H1 (cell line): ENCODE results near the gene CUEDC2. TPM values are rescaled to one million over a fixed set of nuclear protein-coding genes. Genes with fewer than 3 reads are reported as not detected.

Experiments used
- CTCF ChIA-PET: fragments of 300-600 bp; sonication (Branson Sonifier 250); formaldehyde crosslinking; loops from one replicate; lab custom pipeline; 2021; ENCODE audit not compliant: partially characterized antibody; lab: Charles Lee
- POLR2A ChIA-PET: fragments of 300-600 bp; sonication (Branson Sonifier 250); formaldehyde crosslinking; loops from one replicate; lab custom pipeline; 2021; ENCODE audit warnings: inconsistent platforms; ENCODE audit not compliant: partially characterized antibody; lab: Charles Lee
- DNase-seq, 2 experiments: peaks; one replicate each; pipeline versions ENCODE4 v3.0.0 to v3.0.0-alpha.2; 2010 to 2022; ENCODE audit warnings: low spot score in 2 of 2, low read depth in 1 of 2, mixed read lengths in 1 of 2
- FAIRE-seq: peaks from 2 replicates; lab custom pipeline; 2011; peaks lifted over from hg19 to GRCh38; lab: Jason Lieb, UNC
- H2AFZ ChIP-seq: 2 replicates; pipeline ENCODE4 v1.8.1; 2012; ENCODE audit warnings: low read length, inconsistent platforms
- H2AK5ac ChIP-seq: 2 replicates; pipeline ENCODE4 v1.6.1; 2013; ENCODE audit warnings: low read depth, low read length
- H2BK120ac ChIP-seq: replicated peaks from 2 replicates; pipeline ENCODE3; 2013; ENCODE audit warnings: low read depth, low read length, inconsistent platforms
- H2BK12ac ChIP-seq: 2 replicates; pipeline ENCODE4 v1.6.1; 2013; ENCODE audit warnings: low read depth, low read length
- H2BK15ac ChIP-seq: 2 replicates; pipeline ENCODE4 v1.6.1; 2013; ENCODE audit warnings: low read length
- H2BK20ac ChIP-seq: 2 replicates; pipeline ENCODE4 v1.6.1; 2013; ENCODE audit warnings: low read length
- H2BK5ac ChIP-seq: 2 replicates; pipeline ENCODE4 v1.6.1; 2013; ENCODE audit warnings: low read depth, low read length
- H3K14ac ChIP-seq: 2 replicates; pipeline ENCODE4 v1.6.1; 2013; ENCODE audit warnings: inconsistent platforms; ENCODE audit not compliant: insufficient read length
- H3K18ac ChIP-seq: 2 replicates; pipeline ENCODE4 v1.6.1; 2013; ENCODE audit warnings: low read length; ENCODE audit errors: extremely low read depth
- H3K23ac ChIP-seq: 2 replicates; pipeline ENCODE4 v1.6.1; 2013; ENCODE audit warnings: inconsistent platforms; ENCODE audit not compliant: insufficient read length
- H3K23me2 ChIP-seq: 2 replicates; pipeline ENCODE4 v1.6.1; 2013; ENCODE audit warnings: low read depth, low read length
- H3K27ac ChIP-seq: 2 replicates; pipeline ENCODE4 v1.6.1; 2011; ENCODE audit warnings: low read depth, low read length, inconsistent platforms
- H3K27me3 ChIP-seq, 4 experiments: replicated peaks in 1 of 4; 1 replicate in 1 of 4; 2 replicates in 3 of 4; pipeline versions ENCODE4 v1.6.1 to v1.8.1; 2011 to 2013; ENCODE audit warnings: low read length in 3 of 4, mild to moderate bottlenecking in 3 of 4, inconsistent platforms in 2 of 4, mixed read lengths in 2 of 4, moderate library complexity in 1 of 4; ENCODE audit not compliant: control insufficient read depth in 3 of 4, insufficient read depth in 3 of 4; ENCODE audit errors: extremely low read depth in 1 of 4
- H3K36me3 ChIP-seq, 4 experiments: 2 replicates each; pipeline versions ENCODE4 v1.6.1 to v1.8.1; 2011 to 2013; ENCODE audit warnings: mild to moderate bottlenecking in 4 of 4, low read length in 3 of 4, moderate library complexity in 2 of 4, control low read depth in 1 of 4, inconsistent platforms in 1 of 4; ENCODE audit not compliant: insufficient read depth in 4 of 4, control insufficient read depth in 2 of 4
- H3K4ac ChIP-seq: replicated peaks from 2 replicates; pipeline ENCODE3; 2013; ENCODE audit warnings: low read length, low read depth, mixed read lengths, inconsistent platforms; ENCODE audit not compliant: insufficient read length
- H3K4me1 ChIP-seq, 4 experiments: replicated peaks in 1 of 4; 1 replicate in 1 of 4; 2 replicates in 3 of 4; pipeline versions ENCODE4 v1.6.1 to v1.8.1; 2011 to 2013; ENCODE audit warnings: low read length in 3 of 4, inconsistent platforms in 2 of 4, mixed read lengths in 1 of 4; ENCODE audit not compliant: insufficient read depth in 4 of 4, control insufficient read depth in 3 of 4
- H3K4me2 ChIP-seq, 2 experiments: 2 replicates each; pipeline versions ENCODE4 v1.6.1 to v1.8.1; 2011 to 2013; ENCODE audit warnings: low read depth in 2 of 2, low read length in 2 of 2, control low read depth in 1 of 2, inconsistent platforms in 1 of 2, mild to moderate bottlenecking in 1 of 2; ENCODE audit not compliant: insufficient read depth in 1 of 2
- H3K4me3 ChIP-seq, 4 experiments: fragments of 200-600, 300-600 bp in 1 of 4; sonication (generic), shearing (Covaris generic), sonication (Bioruptor Twin) in 1 of 4; 2 replicates each; pipeline versions ENCODE4 v1.5.1 to v1.8.1; 2011 to 2016; ENCODE audit warnings: low read length in 4 of 4, low read depth in 3 of 4, control low read depth in 2 of 4, inconsistent platforms in 2 of 4, mild to moderate bottlenecking in 2 of 4, mixed read lengths in 1 of 4, moderate library complexity in 1 of 4; ENCODE audit not compliant: insufficient read depth in 2 of 4; ENCODE audit errors: extremely low read depth in 1 of 4
- H3K56ac ChIP-seq: replicated peaks from 2 replicates; pipeline ENCODE3; 2013; ENCODE audit warnings: low read depth, mild to moderate bottlenecking, mixed read lengths, low read length, inconsistent platforms; ENCODE audit not compliant: insufficient read length
- H3K79me1 ChIP-seq: 2 replicates; pipeline ENCODE4 v1.6.1; 2013; ENCODE audit warnings: low read depth, low read length, control low read depth
- H3K79me2 ChIP-seq, 2 experiments: 2 replicates each; pipeline versions ENCODE4 v1.6.1 to v1.8.1; 2012 to 2013; ENCODE audit warnings: low read length in 2 of 2, mild to moderate bottlenecking in 2 of 2, inconsistent platforms in 1 of 2; ENCODE audit not compliant: insufficient read depth in 2 of 2, control insufficient read depth in 1 of 2
- H3K9ac ChIP-seq, 4 experiments: replicated peaks in 1 of 4; 1 replicate in 1 of 4; 2 replicates in 3 of 4; pipeline versions ENCODE4 v1.6.1 to v1.8.1; 2011 to 2013; ENCODE audit warnings: low read depth in 3 of 4, low read length in 3 of 4, control low read depth in 2 of 4, mild to moderate bottlenecking in 2 of 4, moderate library complexity in 2 of 4, inconsistent platforms in 1 of 4; ENCODE audit errors: extremely low read depth in 1 of 4
- H3K9me3 ChIP-seq, 2 experiments: 2 replicates each; pipeline versions ENCODE4 v1.6.1 to v1.8.1; 2012 to 2013; ENCODE audit warnings: mild to moderate bottlenecking in 2 of 2, moderate library complexity in 2 of 2, control low read depth in 1 of 2, inconsistent platforms in 1 of 2, low read depth in 1 of 2, low read length in 1 of 2, mixed read lengths in 1 of 2; ENCODE audit not compliant: insufficient read depth in 2 of 2
- H4K20me1 ChIP-seq, 2 experiments: replicated peaks in 1 of 2; 2 replicates each; pipeline versions ENCODE3 to v1.8.1; 2011 to 2013; ENCODE audit warnings: inconsistent platforms in 2 of 2, low read length in 2 of 2, mild to moderate bottlenecking in 1 of 2; ENCODE audit not compliant: insufficient read depth in 2 of 2, control insufficient read depth in 1 of 2
- H4K5ac ChIP-seq: 2 replicates; pipeline ENCODE4 v1.6.1; 2013; ENCODE audit warnings: low read length, low read depth, mixed read lengths, inconsistent platforms; ENCODE audit not compliant: insufficient read length
- H4K8ac ChIP-seq: 2 replicates; pipeline ENCODE4 v1.8.0; 2013; ENCODE audit warnings: mild to moderate bottlenecking, moderate library complexity, low read length, inconsistent platforms; ENCODE audit not compliant: insufficient read depth; ENCODE audit errors: extremely low read depth
- H4K91ac ChIP-seq: replicated peaks from 2 replicates; pipeline ENCODE3; 2013; ENCODE audit warnings: low read length, mixed read lengths, inconsistent platforms; ENCODE audit not compliant: insufficient read length
- BRCA1 ChIP-seq: IDR thresholded peaks from 2 replicates; pipeline ENCODE4 v1.6.1; 2012; ENCODE audit warnings: low read depth, low read length, improper control_type of control experiment
- EP300 ChIP-seq, 2 experiments: IDR thresholded peaks; 1 replicate in 1 of 2; 2 replicates in 1 of 2; pipeline ENCODE4 v1.6.1; 2011 to 2012; ENCODE audit warnings: low read depth in 2 of 2, low read length in 2 of 2, mild to moderate bottlenecking in 2 of 2, borderline replicate concordance in 1 of 2, inconsistent platforms in 1 of 2, moderate library complexity in 1 of 2
- JUND ChIP-seq: IDR thresholded peaks from 2 replicates; pipeline ENCODE4 v1.6.1; 2011; ENCODE audit warnings: mild to moderate bottlenecking, improper control_type of control experiment, low read length
- RAD21 ChIP-seq, 2 experiments: IDR thresholded peaks in 1 of 2; conservative IDR thresholded peaks in 1 of 2; 2 replicates each; pipeline ENCODE4 v1.6.1; 2011; ENCODE audit warnings: low read depth in 2 of 2, low read length in 2 of 2, improper control_type of control experiment in 1 of 2, inconsistent platforms in 1 of 2, mild to moderate bottlenecking in 1 of 2, moderate library complexity in 1 of 2
- SP2 ChIP-seq: IDR thresholded peaks from 2 replicates; pipeline ENCODE4 v1.6.1; 2012; ENCODE audit warnings: mild to moderate bottlenecking, low read length, inconsistent platforms
- WGBS, 2 experiments: shearing (Covaris generic) in 1 of 2; methylation state at CpG; one replicate each; pipeline versions ENCODE4 v1.1.6 to v1.1.7; 2013 to 2015; ENCODE audit warnings: low lambda C conversion rate in 2 of 2, mixed read lengths in 2 of 2, inconsistent platforms in 1 of 2, low coverage in 1 of 2, missing lambda C conversion rate in 1 of 2; ENCODE audit not compliant: insufficient replicate concordance in 2 of 2, insufficient coverage in 1 of 2, insufficient read length in 1 of 2; ENCODE audit errors: extremely low coverage in 1 of 2, missing lambda C conversion rate in 1 of 2; 5-methylcytosine and 5-hydroxymethylcytosine counted together
- polyA plus RNA-seq, 7 experiments: library from polyadenylated mRNA; depleted of rRNA in 3 of 7; stranded (reverse) in 5 of 7; unstranded in 2 of 7; fragments of >200 nt in 5 of 7; fragments of 200-250 nt in 2 of 7; gene quantifications; 1 replicate in 5 of 7; 2 replicates in 1 of 7; 4 replicates in 1 of 7; pipeline versions ENCODE4 v1.2.1 to v1.2.3, GENCODE V29; 2011 to 2013; ENCODE audit warnings: missing spikeins in 2 of 7, mixed read lengths in 2 of 7
- total RNA-seq: library from RNA; stranded (reverse); fragmentation: NEBNext Ultra II Directional; extraction: Animal tissue kit (Norgen Biotek cat#: 25700); gene quantifications from 2 replicates; pipeline ENCODE4 v1.2.1, GENCODE V29; 2021

CUEDC2 gene
- total and polyA plus RNA-seq, 2 of the 8 experiments (the other 6 are each of a cell fraction or from before 2014, with no cell fraction given): 41.7 to 55.2 TPM

DNA sequence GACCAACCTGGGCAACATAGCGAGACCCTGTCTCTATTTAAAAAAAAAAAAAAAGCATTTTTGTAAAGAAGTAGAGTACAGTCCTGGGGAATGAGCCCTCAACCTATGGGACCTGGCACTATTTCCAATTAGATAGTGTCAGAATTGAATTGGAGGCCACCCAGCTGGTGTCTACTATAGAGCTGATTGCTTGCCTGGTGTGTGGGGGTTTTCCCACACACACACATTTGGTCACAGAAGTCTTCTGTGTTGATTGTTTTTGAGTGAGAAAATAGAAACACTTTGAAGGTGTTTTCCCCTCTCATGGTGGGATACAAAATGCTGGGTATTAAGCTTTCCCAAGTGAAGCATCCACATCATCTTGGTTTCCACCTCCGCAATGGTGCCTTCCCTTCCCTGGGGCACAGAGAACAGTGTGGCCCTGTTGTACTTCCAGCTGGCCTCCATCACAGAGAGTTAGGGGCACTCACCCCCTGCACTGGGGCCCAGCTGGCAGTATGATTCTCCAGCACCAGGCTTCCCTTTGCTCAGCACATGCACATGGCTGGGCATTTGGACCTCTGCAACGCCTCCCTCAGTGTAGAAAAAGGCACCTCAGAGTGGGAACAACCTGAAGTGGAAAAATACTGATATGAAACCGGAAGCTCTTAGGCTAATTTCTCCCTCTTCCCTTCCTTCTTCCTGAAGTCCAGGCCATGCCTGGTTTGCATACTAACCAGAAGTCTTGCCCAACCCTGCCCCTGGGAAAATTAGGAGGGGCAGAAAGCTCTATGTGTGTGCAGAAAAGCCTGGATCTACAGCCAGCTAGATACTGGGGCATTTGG, 47.6 kb downstream of the CUEDC2 start:
- Histone ChIP-seq H3K27me3 (no peaks in the 10 kb centered on the region), H2AK5ac (no peak overlapping the region), H3K9me3 (no peaks in the 10 kb centered on the region), H3K4me3 (no peak overlapping the region), H3K4ac (no peak overlapping the region), H4K20me1 (peaks cover 0 to 2% of the 10 kb centered on the region in 2 experiments), H3K18ac (no peak overlapping the region), H3K9ac (no peak overlapping the region), H2AFZ (no peak overlapping the region), H3K23me2 (no peaks in the 10 kb centered on the region), H2BK5ac (no peak overlapping the region), H3K79me2 (no peaks in the 10 kb centered on the region), H3K27ac (no peak overlapping the region), H4K91ac (no peak overlapping the region), H2BK12ac (no peak overlapping the region), H3K23ac (no peak overlapping the region), H3K36me3 (peaks cover 3 to 14% (median 7%) of the 10 kb centered on the region in 4 experiments; a peak in 4 of 8 replicates), H4K8ac (no peak overlapping the region), H3K4me1 (0 out of 7 replicates have a peak, but pooled peaks cover 0 to 2% (median 0%) of the 10 kb centered on the region in 4 experiments), H3K4me2 (no peak overlapping the region), H3K14ac (no peak overlapping the region), H2BK20ac (no peak overlapping the region), H2BK15ac (no peak overlapping the region), H3K56ac (no peak overlapping the region), H3K79me1 (no peaks in the 10 kb centered on the region), H2BK120ac (no peak overlapping the region), H4K5ac (no peak overlapping the region)
- POLR2A ChIA-PET: interaction anchor here (0.9 to 2.3 kb wide), 4 partner anchors 20 to 154 kb away, joined by 3 to 9 read pairs (median 4); partner anchors contain the start of gene CUEDC2
- 85% methylated on average over 4 of the region's 4 CpGs; no CpG with 5 or more reads in 1 of the 2 experiments for WGBS, 2 experiments
- FAIRE-seq (no peak), DNase-seq (no peak)
- CTCF ChIA-PET: interaction anchor here (0.6 to 17.7 kb wide), 36 partner anchors 11 to 265 kb away, joined by 3 to 357 read pairs (median 5); partner anchors contain the start of genes ELOVL3, FBXL15 and NFKB2
- TF ChIP-seq SP2: no peak
- no peak for TF ChIP-seq BRCA1
- TF ChIP-seq JUND: no peak
- TF ChIP-seq EP300 (IDR thresholded peaks at IDR 0.05; ENCODE audit: borderline replicate concordance in 1 of 2, low read depth in 2 of 2, low read length in 2 of 2): no peak
- TF ChIP-seq RAD21 (IDR thresholded peaks at IDR 0.05 in 1 of 2, conservative IDR thresholded peaks at IDR 0.05 in 1 of 2; ENCODE audit: low read depth in 2 of 2, low read length in 2 of 2): no peak
